ENCODE measurements around the gene TFRC.
"Not testable (repeated sequence)": the region's sequence is repeated elsewhere in the genome, so short reads cannot be mapped to it uniquely, and the experiment has no call there.

The TFRC gene

GRCh38 chr3:196081002-196081833 is 672 bp downstream of the TFRC start:
- peak; percentile 38 for DNase-seq

- not testable (repeated sequence) for DNase-seq
Observed at GRCh38 chr3:196080101-196080846, 1.6 kb downstream of the TFRC start.

- DNase-seq: no peak
Observed at GRCh38 chr3:196079682-196080081, 2.2 kb downstream of the TFRC start.

- DNase-seq: no peak
Observed at GRCh38 chr3:196075013-196075412, 6.9 kb downstream of the TFRC start.

- DNase-seq: peak; percentile 30
Observed at GRCh38 chr3:196073255-196073753, 8.6 kb downstream of the TFRC start.

GRCh38 chr3:196072313-196072712 is 9.6 kb downstream of the TFRC start:
- DNase-seq: no peak

GRCh38 chr3:196068812-196069211 is 13.1 kb downstream of the TFRC start:
- DNase-seq: not testable (repeated sequence)

GRCh38 chr3:196067439-196067838 is 14.5 kb downstream of the TFRC start:
- no peak for DNase-seq

- DNase-seq: no peak
Observed at GRCh38 chr3:196063971-196064370, 17.9 kb downstream of the TFRC start.

- DNase-seq: no peak
Observed at GRCh38 chr3:196063456-196063855, 18.4 kb downstream of the TFRC start.

GRCh38 chr3:196063049-196063448 is 18.8 kb downstream of the TFRC start:
- DNase-seq: no peak

GRCh38 chr3:196060834-196061233 is 21.1 kb downstream of the TFRC start:
- no peak for DNase-seq

GRCh38 chr3:196057760-196058331 is 24.0 kb downstream of the TFRC start:
- no peak for DNase-seq

GRCh38 chr3:196056371-196056770 is 25.5 kb downstream of the TFRC start:
- not testable (repeated sequence) for DNase-seq

- no peak for DNase-seq
Observed at GRCh38 chr3:196055683-196056270, 26.1 kb downstream of the TFRC start.

- no peak for DNase-seq
Observed at GRCh38 chr3:196055240-196055639, 26.6 kb downstream of the TFRC start.

- no peak for DNase-seq
Observed at GRCh38 chr3:196054661-196055060, 27.2 kb downstream of the TFRC start.

GRCh38 chr3:196053487-196053886 is 28.4 kb downstream of the TFRC start:
- no peak for DNase-seq

- no peak for DNase-seq
Observed at GRCh38 chr3:196051282-196052076, 30.4 kb downstream of the TFRC start.

- DNase-seq: no peak
Observed at GRCh38 chr3:196050597-196050996, 31.3 kb downstream of the TFRC start.

GRCh38 chr3:196049653-196050052 is 32.2 kb downstream of the TFRC start:
- DNase-seq: no peak

GRCh38 chr3:196048922-196049598 is 32.8 kb downstream of the TFRC start:
- DNase-seq: no peak

Data from effector CD8-positive, alpha-beta T cell (primary cell).